GM18507 (cell line): ENCODE data around the gene PRPF19.
A peak's percentile ranks its signal among the peaks of the same experiment; 100 is the strongest.

Experiments used
- DNase-seq: peaks from one replicate; pipeline ENCODE4 v3.0.0; 2011; ENCODE audit warnings: low read depth; ENCODE audit not compliant: insufficient read length; ENCODE audit errors: extremely low spot score
- FAIRE-seq: peaks from 2 replicates; lab custom pipeline; 2011; peaks lifted over from hg19 to GRCh38; lab: Jason Lieb, UNC

The PRPF19 gene

GRCh38 chr11:60924906-60925853, 18.8 kb upstream of the PRPF19 start:
- DNase-seq (no peak), FAIRE-seq (peak; percentile 54)

GRCh38 chr11:60924110-60924905, 17.9 kb upstream of the PRPF19 start, which contains the start of gene TMEM132A:
Gene TMEM132A, plus strand, starts transcription at chr11:60924460. Its CDS starts 174 bp downstream, at chr11:60924634.
- DNase-seq (no peak), FAIRE-seq (peak; percentile 26)

DNA sequence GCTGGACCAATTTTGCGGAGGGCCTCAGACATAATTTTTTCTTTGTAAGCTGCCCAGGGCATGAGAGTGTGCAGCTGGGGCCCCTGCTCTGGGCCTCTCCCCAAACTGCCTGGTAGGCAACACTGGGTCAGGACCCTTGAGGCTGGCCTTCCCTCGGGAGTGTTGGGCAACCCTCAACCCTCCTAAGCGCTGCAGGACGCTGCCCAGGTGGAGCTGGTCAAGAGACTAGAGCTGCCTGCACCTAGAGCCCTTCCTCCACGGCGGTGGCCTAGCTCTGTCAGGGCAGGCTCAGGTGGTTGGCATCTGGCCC, 17.4 kb upstream of the PRPF19 start:
- FAIRE-seq (no peak), DNase-seq (no peak)

DNA sequence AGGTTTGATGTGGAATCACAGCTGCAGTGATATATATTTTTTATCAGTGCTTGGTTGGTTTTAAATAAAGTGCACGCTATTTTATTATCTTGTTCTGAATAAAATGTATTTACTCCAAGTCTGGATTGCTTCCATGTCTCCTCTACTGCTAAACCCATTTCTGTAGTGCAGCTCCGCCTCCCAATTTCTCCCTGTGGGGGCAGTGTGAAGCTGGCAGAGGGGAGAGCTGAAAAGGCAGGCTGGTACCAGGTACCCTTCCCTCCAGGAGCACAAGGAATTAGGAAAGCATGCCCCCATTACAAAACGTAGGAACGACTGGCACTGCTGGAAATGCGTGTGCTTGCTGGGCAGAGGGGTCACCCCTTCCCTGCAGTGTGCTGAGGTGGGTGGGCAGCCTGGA, 16.9 kb upstream of the PRPF19 start:
- DNase-seq (no peak), FAIRE-seq (no peak)

DNA sequence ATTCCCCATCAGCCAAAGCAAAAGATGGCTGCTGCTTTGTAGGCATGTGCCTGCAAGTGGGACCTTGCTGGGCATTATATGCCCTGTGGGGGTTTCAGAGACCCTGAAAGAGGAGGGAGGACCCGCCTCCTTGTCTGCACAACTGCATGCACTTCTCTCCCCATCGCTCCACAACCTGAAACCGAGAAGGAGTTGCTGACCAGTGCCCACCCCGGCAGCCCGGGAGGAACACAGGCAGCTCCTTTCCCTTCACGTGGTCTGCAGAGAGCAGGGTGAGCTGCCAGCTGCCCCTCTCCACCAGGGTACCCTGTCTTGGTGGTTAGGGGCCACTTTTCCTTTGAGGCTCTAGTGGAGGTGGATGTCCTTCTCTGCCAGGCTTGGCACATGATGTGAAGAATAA, 16.5 kb upstream of the PRPF19 start:
- FAIRE-seq, result no peak
- DNase-seq, result no peak

- no peak for FAIRE-seq
Observed at GRCh38 chr11:60921777-60922335, 15.5 kb upstream of the PRPF19 start.

GRCh38 chr11:60921259-60921658, 14.9 kb upstream of the PRPF19 start:
- FAIRE-seq (no peak), DNase-seq (no peak)

More at GRCh38 chr11:60921777-60922335, 15.5 kb upstream of the PRPF19 start:
- no peak for DNase-seq

- FAIRE-seq (no peak), DNase-seq (no peak)
Observed at GRCh38 chr11:60919956-60920355, 13.6 kb upstream of the PRPF19 start.

DNA sequence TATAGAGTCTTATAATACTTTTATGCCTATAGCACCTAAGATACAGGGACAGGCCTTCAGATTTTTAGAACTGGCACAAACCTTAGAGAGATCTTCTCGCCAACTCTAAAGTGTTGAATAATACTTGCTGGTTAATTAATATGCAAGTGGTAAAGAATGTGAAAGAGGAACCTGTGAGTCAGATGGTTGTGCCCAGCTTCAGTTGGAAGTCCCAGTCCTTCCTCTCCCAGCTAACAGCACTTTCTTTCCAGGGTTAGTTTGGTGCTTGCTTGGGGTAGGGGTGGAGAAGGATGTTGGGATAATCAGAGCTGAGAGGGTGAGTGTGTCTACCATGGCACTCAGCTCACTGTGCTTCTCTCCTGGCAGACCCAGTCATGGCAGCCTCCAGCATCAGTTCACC, 12.9 kb upstream of the PRPF19 start:
- DNase-seq, result no peak
- FAIRE-seq, result no peak

DNA sequence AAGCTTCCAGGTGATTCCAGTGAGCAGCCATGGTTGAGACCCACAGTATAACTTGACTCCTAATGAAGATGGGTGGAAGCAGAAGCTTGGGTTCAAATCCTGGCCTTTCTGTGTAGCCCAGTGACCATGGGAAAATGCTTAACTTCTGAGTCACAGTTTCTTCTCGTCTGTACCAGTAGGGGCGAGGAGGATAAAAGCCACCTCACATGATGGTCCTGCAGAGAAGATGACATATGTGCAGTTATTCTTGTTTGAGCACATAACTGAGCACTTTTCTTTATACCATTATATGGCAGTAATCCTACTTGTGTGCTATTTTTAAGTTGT, 12.5 kb upstream of the PRPF19 start:
- FAIRE-seq (no peak), DNase-seq (no peak)

DNA sequence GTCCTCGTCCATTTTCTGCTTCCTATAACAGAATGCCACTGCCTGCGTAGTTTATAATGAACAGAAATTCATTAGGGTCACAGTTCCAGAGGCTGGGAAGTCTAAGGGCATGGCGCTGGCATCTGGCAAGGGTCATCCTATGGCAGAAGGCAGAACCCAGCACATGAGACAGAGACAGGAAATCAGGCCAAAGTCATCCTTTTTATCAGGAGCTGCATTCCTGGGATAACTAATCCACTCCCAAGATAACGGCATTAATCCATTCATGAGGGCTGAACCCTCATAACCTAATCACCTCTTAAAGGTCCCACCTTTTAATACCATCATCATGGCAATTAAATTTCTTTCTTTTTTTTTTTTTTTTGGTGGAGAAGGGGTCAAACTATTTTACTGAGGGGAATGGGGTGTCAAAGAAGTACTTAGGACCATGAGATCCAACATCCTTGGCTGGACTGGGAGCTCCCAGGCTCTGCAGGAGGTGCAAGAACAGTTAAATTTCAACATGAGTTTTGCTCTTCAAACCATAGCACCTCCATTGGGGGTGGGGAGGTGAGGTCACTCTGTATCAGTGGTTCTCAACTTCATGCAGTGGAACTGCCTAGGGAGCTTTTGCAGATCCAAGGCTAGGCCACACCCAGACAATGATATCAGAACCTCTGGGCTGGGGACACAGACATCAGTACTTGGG, 12.0 kb upstream of the PRPF19 start:
- FAIRE-seq (no peak), DNase-seq (no peak)

DNA sequence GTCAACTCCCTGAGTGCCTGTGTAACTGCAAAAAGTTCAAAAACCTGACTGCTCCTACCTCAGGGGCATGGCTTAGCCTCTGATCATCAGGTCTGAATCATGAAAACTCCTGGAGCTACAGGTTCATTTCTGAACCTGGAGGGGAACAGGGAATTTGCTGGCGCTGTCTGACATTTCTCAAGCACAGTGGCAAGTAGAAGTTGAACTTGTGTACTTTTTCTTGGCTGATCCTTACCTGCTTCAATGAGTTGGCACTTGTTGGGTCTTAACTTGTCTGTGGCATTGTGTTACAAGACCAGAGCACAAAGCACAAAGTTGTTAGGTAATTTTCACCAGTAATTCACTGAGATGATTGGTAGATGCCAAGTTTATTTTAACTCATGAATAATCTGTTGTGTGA, 10.9 kb upstream of the PRPF19 start:
- FAIRE-seq (no peak), DNase-seq (no peak)

DNA sequence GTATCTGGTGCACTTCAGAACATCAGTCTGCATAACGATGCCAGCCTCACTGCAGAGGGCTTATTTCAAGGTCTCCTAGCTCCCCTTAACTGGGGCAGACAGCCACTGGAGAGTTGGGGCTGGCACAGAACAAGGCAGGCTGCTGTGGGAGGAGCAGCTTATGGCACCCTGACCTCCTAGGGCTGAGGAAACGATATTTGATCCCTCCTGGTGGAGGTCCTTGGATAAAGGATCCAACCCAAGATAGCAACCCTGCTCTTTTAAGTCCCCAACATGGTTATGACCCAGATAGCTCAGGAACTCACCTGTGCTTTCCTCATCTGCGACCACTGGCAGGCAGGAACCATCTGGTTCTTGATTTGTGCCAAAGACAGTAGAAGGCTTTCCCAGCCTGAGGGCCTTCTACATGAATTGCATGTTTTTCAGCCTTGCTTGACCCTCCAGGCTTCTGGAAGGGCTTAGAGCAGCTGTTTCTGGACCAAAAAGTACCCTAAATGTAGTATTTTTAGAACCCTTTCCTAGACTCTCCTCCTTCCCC, 10.4 kb upstream of the PRPF19 start:
- FAIRE-seq, result no peak
- DNase-seq, result no peak

- peak; percentile 86 for FAIRE-seq
- peak; percentile 72 for DNase-seq
Observed at GRCh38 chr11:60915248-60915914, 9.0 kb upstream of the PRPF19 start.

- no peak for DNase-seq
- no peak for FAIRE-seq
Observed at GRCh38 chr11:60914633-60915247, 8.4 kb upstream of the PRPF19 start.

- FAIRE-seq (peak; percentile 90), DNase-seq (peak; percentile 80)
Observed at GRCh38 chr11:60913793-60914632, 7.6 kb upstream of the PRPF19 start, which contains the start of gene TMEM109. Gene TMEM109, plus strand, starts transcription at chr11:60914158. Its CDS starts 5,536 bp downstream, at chr11:60919694.

- no peak for FAIRE-seq
Observed at GRCh38 chr11:60912851-60913528, 6.6 kb upstream of the PRPF19 start.

More at GRCh38 chr11:60912851-60913528, 6.6 kb upstream of the PRPF19 start:
- DNase-seq, result no peak
